T-helper 1 cell treated with Interleukin-12 subunit alpha and Interleukin-12 subunit beta and Interleukin-4 antibody, amounts not matched to agents 30 μg/mL and 1 μg/mL, for 36 hours (primary cell): Measurements from ENCODE around the gene MED19.

ENCODE experiments used
- H3K27ac Mint-ChIP-seq: one replicate; pipeline ENCODE4 v1.8.0; 2021; ENCODE audit warnings: mild to moderate bottlenecking, mixed read lengths
- H3K27me3 Mint-ChIP-seq: one replicate; pipeline ENCODE4 v1.8.0; 2021; ENCODE audit warnings: low read depth, mixed read lengths
- H3K36me3 Mint-ChIP-seq: one replicate; pipeline ENCODE4 v1.8.0; 2021; ENCODE audit warnings: low read depth, mixed read lengths
- H3K4me1 Mint-ChIP-seq: one replicate; pipeline ENCODE4 v1.8.0; 2021; ENCODE audit warnings: low read depth, mixed read lengths
- H3K4me3 Mint-ChIP-seq: one replicate; pipeline ENCODE4 v1.8.0; 2021; ENCODE audit warnings: mild to moderate bottlenecking, moderate library complexity, mixed read lengths
- H3K9me3 Mint-ChIP-seq: one replicate; pipeline ENCODE4 v1.8.0; 2021; ENCODE audit warnings: mixed read lengths

MED19 gene, protein sequence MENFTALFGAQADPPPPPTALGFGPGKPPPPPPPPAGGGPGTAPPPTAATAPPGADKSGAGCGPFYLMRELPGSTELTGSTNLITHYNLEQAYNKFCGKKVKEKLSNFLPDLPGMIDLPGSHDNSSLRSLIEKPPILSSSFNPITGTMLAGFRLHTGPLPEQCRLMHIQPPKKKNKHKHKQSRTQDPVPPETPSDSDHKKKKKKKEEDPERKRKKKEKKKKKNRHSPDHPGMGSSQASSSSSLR

DNA sequence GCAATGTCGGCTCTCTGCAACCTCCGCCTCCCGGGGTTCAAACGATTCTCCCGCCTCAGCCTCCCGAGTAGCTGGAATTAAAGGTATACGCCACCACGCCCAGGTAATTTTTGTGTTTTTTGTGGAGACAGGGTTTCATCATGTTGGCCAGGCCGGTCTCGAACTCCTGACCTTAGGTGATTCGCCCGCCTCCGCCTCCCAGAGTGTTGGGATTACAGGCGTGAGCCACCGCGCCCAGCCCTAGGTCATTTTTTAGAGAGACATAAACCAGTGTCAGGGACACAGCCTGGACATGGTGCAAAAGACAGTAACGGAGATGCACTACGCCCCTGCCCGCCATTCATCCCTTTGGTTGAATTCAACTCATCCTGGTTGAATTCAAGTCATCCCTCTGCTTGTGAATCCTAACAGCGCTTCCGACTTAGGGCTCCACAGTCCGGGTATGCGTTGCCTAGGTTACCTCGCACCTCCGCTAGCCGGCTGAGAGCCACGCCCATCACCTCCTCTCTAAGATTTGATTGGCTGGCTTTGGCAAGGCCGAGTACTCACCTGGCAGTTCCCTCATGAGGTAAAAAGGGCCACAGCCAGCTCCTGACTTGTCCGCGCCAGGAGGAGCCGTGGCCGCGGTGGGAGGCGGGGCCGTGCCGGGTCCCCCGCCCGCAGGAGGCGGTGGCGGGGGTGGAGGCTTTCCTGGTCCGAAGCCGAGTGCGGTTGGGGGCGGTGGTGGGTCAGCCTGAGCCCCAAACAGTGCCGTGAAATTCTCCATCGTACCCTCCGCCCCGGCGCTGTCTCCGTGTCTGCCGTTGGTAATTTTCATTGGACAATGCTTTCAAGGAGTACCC lies at the start of gene MED19:
TSS of gene MED19 (minus strand) at position 802 of the 842 bp plus-strand sequence. CDS start at position 766, 36 bp downstream.
- Mint-ChIP-seq H3K36me3 (peaks cover 9% of the 10 kb centered on the region), H3K9me3 (no peaks in the 10 kb centered on the region), H3K27me3 (no peaks in the 10 kb centered on the region), H3K4me3 (peak within 1 kb of the TSS; percentile 96), H3K27ac (peak within 1 kb of the TSS; percentile 93), H3K4me1 (peaks cover 41% of the 10 kb centered on the region)

DNA sequence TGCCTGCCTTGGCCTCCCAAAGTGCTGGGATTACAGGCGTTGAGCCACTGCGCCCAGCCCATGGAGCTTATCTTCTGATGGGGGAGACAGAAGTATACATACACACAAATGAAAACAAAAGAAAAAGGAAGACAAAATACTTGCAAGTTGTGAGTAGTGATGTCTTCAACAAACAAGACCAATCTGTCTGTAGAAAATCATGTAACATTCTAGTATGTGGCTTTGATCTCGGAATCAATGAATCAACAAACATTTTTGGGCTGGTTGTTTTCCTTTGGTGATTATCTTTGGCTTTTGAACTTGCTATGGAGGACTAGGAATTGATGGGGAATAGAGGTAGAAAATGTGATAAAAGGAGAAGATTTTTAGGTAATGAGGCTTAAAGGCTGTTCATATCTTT lies 46.2 kb upstream of the MED19 start:
- peaks cover 14% of the 10 kb centered on the region for H3K4me1 Mint-ChIP-seq
- no peak overlapping the region for H3K4me3 Mint-ChIP-seq
- H3K36me3 Mint-ChIP-seq, result no peaks in the 10 kb centered on the region
- no peaks in the 10 kb centered on the region for H3K9me3 Mint-ChIP-seq
- H3K27ac Mint-ChIP-seq, result no peak overlapping the region
- H3K27me3 Mint-ChIP-seq, result peaks cover 3% of the 10 kb centered on the region

DNA sequence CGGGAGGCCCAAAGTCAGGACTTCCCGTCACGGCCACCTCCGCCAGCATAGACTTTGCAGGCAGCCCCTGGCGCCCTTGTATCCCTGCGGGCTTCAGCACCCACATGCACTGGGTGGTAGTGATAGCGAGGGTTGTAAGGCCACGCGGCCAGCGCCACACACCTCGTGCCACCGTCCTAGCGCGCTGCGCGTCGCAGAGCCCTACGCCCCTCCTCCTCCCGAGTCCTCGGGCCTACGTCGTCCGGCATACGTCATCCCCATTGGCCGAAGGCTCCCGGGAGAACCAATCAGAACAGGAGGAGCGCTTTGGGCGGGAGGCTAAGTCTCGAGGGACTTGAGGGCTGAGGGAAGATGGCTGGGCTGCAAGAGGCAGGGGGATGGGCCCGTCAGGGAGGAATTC lies 40.9 kb upstream of the MED19 start:
- no peaks in the 10 kb centered on the region for H3K27me3 Mint-ChIP-seq
- no peak overlapping the region for H3K4me3 Mint-ChIP-seq
- peaks cover 3% of the 10 kb centered on the region for H3K36me3 Mint-ChIP-seq
- peaks cover 12% of the 10 kb centered on the region for H3K4me1 Mint-ChIP-seq
- no peaks in the 10 kb centered on the region for H3K9me3 Mint-ChIP-seq
- no peak overlapping the region for H3K27ac Mint-ChIP-seq

DNA sequence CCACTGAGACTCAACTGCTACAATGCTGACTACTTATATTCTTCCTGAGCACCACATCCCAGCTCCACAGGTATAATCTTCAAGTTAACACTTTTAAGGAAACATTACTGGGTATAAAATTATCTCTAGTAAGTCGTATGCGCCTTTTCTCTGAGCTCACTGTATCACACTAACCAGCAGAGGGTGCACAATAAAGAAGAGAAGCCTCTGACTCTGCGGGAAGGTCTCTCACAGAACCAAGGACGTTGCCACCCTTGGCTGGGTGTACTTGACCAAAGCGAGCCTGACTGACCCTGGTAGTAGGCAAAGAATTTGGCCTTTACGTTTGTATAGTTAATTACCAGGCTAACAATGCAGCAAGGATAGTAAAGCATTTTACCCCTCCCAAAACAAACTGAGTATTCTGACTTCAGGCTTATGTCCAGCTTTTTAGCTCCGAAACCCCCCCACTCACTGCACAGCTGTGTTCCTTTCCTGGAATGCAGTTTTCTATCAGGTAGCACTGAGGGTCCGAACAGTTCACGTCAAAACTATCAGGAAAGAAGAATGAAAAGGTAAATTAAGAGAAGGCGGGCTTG lies 39.8 kb upstream of the MED19 start, which contains the start of gene BTBD18:
TSS of gene BTBD18 (minus strand) at position 144 of the 578 bp plus-strand sequence. CDS start 631 bp downstream, outside the sequence.
- Mint-ChIP-seq H3K4me1 (peaks cover 16% of the 10 kb centered on the region), H3K27ac (peak within 1 kb of the TSS; percentile 24), H3K36me3 (peaks cover 6% of the 10 kb centered on the region), H3K27me3 (no peaks in the 10 kb centered on the region), H3K4me3 (no peak within 1 kb of the TSS), H3K9me3 (no peaks in the 10 kb centered on the region)

DNA sequence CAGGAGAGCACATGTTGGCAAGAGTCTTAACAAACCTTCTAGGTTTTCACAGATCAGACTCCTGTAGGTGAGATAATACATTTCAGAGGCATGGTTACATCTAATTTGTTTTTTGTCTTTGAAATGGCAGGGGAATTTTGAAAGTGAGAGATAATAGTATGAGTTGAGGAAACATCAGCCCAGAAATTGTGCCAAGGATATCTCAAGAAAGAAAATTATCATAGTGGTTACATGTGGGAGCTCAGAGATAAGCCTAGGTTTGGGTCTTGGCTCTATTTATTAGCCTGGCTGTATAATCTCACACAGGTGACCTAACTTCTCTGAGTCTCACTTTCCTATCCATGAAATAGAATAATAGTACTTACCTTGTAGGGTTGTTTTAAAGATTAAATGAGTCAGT lies 39.2 kb upstream of the MED19 start:
- H3K36me3 Mint-ChIP-seq, result peaks cover 6% of the 10 kb centered on the region
- H3K4me1 Mint-ChIP-seq, result peaks cover 14% of the 10 kb centered on the region
- H3K9me3 Mint-ChIP-seq, result no peaks in the 10 kb centered on the region
- H3K27me3 Mint-ChIP-seq, result no peaks in the 10 kb centered on the region
- no peak overlapping the region for H3K4me3 Mint-ChIP-seq
- no peak overlapping the region for H3K27ac Mint-ChIP-seq

DNA sequence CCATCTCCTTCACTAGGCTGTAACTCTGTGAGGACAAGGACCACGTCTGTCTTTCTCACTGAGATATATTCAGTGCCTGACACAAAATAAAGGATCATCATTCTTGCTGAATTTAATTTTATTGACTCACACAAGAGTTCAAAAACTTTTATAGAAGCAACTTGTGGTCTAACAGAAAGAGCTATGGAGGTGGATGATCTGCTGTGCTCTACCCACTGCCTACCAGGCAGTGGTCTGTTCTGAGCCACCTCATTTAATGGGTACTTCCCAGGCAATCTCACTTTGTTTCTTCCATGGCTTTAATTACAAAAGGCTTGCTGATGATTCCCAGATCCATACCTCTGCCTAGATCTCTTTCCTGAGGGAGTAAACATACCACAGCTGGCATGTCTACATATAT lies 34.9 kb upstream of the MED19 start:
- no peaks in the 10 kb centered on the region for H3K27me3 Mint-ChIP-seq
- no peak overlapping the region for H3K4me3 Mint-ChIP-seq
- no peaks in the 10 kb centered on the region for H3K9me3 Mint-ChIP-seq
- peaks cover 26% of the 10 kb centered on the region for H3K36me3 Mint-ChIP-seq
- no peak overlapping the region for H3K27ac Mint-ChIP-seq
- H3K4me1 Mint-ChIP-seq, result peaks cover 29% of the 10 kb centered on the region

DNA sequence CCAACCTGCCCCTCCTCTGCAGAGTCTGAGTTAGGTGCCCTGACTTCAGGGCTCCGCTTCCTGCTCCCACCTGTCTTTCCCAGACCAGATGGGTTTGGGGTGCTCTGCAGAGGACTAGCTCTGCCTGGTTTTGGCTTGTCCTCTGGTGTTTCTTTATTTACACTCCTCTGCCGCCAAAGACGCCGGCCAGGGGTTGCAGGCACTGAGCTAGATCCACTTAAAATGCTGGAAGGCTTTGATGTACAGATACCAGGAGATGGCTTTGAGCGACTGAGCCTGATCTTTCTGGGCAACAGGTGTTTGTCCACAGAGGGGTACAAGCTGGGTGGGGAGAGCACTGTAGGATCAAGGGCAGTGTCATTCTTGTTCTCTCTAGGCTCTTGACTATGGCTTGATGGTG lies 33.2 kb upstream of the MED19 start:
- H3K4me1 Mint-ChIP-seq, result peaks cover 28% of the 10 kb centered on the region
- H3K27me3 Mint-ChIP-seq, result no peaks in the 10 kb centered on the region
- H3K9me3 Mint-ChIP-seq, result no peaks in the 10 kb centered on the region
- peak overlapping the region; percentile 20 for H3K27ac Mint-ChIP-seq
- H3K36me3 Mint-ChIP-seq, result peaks cover 27% of the 10 kb centered on the region
- H3K4me3 Mint-ChIP-seq, result no peak overlapping the region

DNA sequence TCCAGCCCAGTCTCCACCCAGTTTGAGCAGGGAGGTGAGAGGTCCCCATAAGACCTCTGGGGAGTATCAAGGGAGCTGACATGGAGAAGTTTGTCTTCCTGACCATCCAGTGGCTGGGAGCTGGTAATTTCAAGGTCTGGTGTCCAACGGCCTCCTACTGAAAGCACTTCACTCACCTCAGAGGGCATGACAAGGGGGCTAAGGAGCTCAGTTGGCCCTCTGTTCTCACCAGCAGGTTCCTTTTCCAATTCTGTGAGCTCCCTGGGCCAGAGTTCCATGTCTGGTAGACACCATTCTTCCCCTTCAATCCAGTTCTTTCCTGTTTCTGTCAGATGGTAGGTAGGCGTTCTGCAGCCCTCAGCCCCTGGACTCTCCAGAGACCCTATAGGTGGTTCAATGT lies 32.3 kb upstream of the MED19 start:
- H3K4me3 Mint-ChIP-seq, result no peak overlapping the region
- H3K27me3 Mint-ChIP-seq, result no peaks in the 10 kb centered on the region
- peaks cover 29% of the 10 kb centered on the region for H3K36me3 Mint-ChIP-seq
- peaks cover 31% of the 10 kb centered on the region for H3K4me1 Mint-ChIP-seq
- no peak overlapping the region for H3K27ac Mint-ChIP-seq
- no peaks in the 10 kb centered on the region for H3K9me3 Mint-ChIP-seq

DNA sequence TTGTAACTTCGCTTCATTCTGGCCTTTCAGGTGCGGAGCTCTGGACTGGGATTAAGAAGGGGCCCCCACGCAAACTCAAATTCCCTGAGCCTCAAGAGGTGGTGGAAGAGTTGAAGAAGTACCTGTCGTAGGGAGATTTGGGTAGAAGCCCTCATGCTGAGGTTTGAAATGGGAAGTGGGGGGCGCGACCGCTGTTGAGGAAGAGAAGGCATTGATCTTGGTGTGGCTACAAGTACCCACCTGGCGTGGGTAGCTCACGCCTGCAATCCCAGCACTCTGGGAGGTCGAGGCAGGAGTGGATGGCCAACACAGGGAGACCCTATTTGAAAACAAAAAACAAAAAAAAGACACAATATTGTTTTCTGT lies 30.1 kb upstream of the MED19 start:
- Mint-ChIP-seq H3K4me3 (peak overlapping the region; percentile 99), H3K27ac (peak overlapping the region; percentile 99), H3K4me1 (peaks cover 30% of the 10 kb centered on the region), H3K9me3 (no peaks in the 10 kb centered on the region), H3K27me3 (no peaks in the 10 kb centered on the region), H3K36me3 (peaks cover 35% of the 10 kb centered on the region)

DNA sequence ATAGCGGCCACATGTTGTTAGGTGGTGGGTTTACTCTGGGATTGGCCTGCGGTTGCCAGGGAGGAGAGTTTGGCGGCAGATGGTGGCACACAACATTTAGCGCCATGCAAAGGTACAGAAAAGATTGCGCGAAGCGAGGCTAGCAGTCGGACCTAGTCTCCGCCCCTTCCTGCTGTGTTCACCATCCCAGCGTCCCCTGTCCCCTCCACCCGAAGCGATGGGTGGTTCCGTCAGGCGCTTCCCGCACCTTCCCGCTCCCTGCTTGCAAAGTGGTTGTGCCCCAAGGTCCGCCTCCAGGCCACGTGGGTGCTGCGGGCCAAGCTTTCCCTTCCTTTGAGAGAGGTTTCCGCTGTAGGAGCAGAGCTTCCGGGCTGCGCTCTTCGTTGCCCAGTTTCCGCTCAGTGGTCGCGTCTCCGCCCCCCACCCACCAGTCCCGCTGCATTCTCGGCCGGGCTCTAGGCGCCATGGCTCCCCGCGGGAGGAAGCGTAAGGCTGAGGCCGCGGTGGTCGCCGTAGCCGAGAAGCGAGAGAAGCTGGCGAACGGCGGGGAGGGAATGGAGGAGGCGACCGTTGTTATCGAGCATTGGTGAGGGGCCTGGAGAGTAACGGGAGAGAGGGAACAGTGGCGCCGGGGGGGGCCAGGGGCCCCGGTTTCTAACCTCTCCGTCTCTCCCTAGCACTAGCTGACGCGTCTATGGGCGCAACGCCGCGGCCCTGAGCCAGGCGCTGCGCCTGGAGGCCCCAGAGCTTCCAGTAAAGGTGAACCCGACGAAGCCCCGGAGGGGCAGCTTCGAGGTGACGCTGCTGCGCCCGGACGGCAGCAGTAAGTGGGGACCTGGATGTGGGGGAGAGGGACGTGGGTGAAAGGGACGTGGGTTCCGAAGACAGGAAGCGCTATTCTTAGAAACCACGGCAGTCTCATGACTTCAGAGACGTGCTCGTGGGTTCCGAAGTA lies 29.4 kb upstream of the MED19 start, which contains the start of gene SELENOH:
TSS of gene SELENOH (plus strand) at position 360 of the 955 bp plus-strand sequence. CDS start at position 465, 105 bp downstream.
- H3K27ac Mint-ChIP-seq, result peak within 1 kb of the TSS; percentile 99
- no peaks in the 10 kb centered on the region for H3K9me3 Mint-ChIP-seq
- peak within 1 kb of the TSS; percentile 99 for H3K4me3 Mint-ChIP-seq
- H3K27me3 Mint-ChIP-seq, result no peaks in the 10 kb centered on the region
- peaks cover 29% of the 10 kb centered on the region for H3K4me1 Mint-ChIP-seq
- peaks cover 34% of the 10 kb centered on the region for H3K36me3 Mint-ChIP-seq

DNA sequence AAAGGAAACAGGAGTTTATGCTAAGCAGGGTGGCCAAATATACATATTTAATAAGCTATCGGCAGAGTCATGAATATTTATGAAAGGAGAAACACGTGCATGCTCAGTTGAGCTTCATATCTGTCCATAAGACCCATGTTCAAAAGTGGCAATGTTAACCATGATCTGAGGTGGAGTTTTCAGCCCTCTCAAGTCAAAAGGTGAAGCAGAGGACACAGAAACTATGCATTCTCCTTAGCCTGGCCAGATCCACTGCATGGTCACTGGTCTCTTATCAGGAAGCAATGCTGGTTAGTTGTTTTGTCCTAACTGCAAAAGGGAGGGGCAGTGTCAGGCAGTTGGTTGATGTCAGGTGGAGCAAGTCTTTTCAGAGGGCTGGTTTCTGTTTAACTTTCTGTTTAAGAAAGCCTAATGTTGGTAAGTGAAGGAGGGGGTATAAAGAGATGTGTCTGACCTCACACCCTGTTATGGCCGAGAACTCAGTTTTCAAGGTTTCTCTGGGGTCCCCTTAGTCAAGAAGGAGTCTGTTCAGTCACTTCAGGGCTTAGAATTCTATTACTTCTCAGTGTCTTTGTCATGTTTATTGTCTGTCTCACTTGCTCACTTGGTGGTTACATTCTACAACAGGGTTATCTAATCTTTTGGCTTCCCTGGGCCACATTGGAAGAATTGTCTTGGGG lies 23.7 kb upstream of the MED19 start:
- Mint-ChIP-seq H3K36me3 (peaks cover 22% of the 10 kb centered on the region), H3K4me1 (peaks cover 22% of the 10 kb centered on the region), H3K27me3 (no peaks in the 10 kb centered on the region), H3K4me3 (no peak overlapping the region), H3K27ac (peak overlapping the region; percentile 63), H3K9me3 (no peaks in the 10 kb centered on the region)

DNA sequence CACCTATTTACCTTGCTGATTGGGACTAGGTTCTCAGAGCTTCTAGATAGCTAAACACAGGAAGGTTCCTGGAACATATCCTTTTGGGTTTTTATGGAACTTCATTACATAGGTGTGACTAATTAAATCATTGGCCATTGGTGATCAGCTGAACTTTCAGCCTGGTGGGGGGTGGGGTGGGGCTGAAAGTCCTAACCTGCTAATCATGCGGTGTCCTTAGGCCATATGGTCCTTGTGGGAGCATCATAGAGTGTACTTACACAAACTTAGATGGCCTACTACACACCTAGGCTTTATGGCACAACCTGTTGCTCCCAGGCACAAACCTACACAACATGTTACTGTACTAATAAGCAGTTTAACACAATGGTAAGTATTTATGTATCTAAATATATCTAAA lies 20.6 kb upstream of the MED19 start:
- Mint-ChIP-seq H3K27ac (no peak overlapping the region), H3K27me3 (no peaks in the 10 kb centered on the region), H3K4me3 (no peak overlapping the region), H3K9me3 (no peaks in the 10 kb centered on the region), H3K4me1 (peaks cover 24% of the 10 kb centered on the region), H3K36me3 (peaks cover 10% of the 10 kb centered on the region)

DNA sequence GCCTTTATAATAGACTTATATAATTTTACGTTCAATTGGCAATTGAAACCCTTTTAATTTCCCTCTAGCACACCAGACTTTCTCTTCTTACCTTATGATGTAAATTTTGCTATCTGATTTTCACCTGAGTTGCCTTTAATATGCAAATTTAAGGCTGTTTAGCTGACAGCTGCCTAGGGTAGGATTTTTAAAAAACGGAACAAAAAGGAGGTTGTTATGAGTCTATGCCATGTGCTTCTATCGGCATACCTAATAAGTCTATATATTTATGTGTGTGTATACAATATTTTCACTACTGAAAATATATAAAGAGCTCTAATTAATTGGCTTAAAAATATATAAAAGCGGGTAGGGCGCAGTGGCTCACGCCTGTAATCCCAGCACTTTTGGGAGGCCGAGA lies 17.5 kb upstream of the MED19 start:
- Mint-ChIP-seq H3K27me3 (no peaks in the 10 kb centered on the region), H3K27ac (no peak overlapping the region), H3K9me3 (no peaks in the 10 kb centered on the region), H3K36me3 (peaks cover 2% of the 10 kb centered on the region), H3K4me1 (peaks cover 12% of the 10 kb centered on the region), H3K4me3 (no peak overlapping the region)
